ENCODE measurements around the gene FAM124B. TPM values are rescaled to one million over a fixed set of nuclear protein-coding genes. Genes with fewer than 3 reads are reported as not detected.

The FAM124B gene, protein sequence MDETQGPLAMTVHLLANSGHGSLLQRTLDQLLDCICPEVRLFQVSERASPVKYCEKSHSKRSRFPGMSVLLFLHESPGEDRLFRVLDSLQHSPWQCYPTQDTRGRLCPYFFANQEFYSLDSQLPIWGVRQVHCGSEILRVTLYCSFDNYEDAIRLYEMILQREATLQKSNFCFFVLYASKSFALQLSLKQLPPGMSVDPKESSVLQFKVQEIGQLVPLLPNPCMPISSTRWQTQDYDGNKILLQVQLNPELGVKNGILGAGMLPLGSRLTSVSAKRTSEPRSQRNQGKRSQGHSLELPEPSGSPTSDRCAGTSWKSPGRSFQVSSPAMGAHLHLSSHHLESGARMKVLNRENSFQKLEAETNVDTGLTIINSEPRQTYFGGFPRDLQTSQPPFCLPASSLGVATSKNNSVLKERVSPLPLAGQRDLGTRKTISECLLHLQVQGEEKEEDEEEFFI
- not detected in 5 replicates for total RNA-seq (2022; extraction: Qiagen RNA extraction; ENCODE audit: low read depth)

DNA sequence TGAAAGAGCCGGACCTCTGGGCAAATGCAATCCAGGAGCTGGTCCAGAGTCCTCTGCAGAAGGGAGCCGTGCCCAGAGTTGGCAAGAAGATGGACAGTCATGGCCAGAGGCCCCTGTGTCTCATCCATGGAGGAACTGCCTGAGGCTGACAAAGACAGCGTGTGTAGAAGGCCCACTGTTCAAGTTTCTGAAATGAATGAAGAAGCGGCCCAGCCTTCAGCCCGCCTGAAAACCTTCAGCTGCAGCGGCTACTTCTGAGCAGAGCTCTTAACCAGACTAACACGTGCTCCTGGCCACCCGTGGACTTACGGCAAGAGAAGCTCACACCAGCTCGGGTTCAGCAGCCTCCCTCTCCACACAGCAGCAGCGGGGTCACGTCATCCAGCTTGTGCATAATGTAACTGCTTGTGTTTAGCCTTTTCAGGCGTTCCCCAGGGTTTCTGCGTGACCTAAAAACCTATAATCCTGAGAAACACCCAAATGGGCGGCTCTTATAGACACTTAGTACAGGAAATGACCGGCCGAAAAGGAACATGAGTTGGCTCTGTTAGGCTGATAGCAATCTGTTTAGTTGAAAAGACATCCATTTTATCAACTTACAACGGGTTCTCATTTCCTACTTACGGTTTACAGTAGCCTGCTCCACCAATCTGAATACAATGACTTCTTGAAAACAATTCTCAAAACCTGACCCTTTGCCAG lies at the start of gene FAM124B:
TSS of gene FAM124B (minus strand) at position 467 of the 702 bp plus-strand sequence. CDS start at position 128, 339 bp downstream.

Other genes starting within 250 kb of the FAM124B start
- gene CUL3, start 183.3 kb upstream of the FAM124B start, total RNA-seq (2022; extraction: Qiagen RNA extraction; ENCODE audit: low read depth): 57.9 to 83.9 TPM (median 69.0 TPM) in 5 replicates